Chondrocyte (in vitro differentiated cells): ENCODE data around the gene GABARAPL1. TPM values are rescaled to one million over a fixed set of nuclear protein-coding genes. Genes with fewer than 3 reads are reported as not detected.
A peak's percentile ranks its signal among the peaks of the same experiment; 100 is the strongest.

ENCODE experiments used
- DNase-seq: peaks from one replicate; pipeline ENCODE4 v3.0.0; 2021; ENCODE audit warnings: mixed read lengths, low spot score
- H3K27ac Mint-ChIP-seq: one replicate; pipeline ENCODE4 v1.8.0; 2021; ENCODE audit warnings: mild to moderate bottlenecking, moderate library complexity, mixed read lengths; ENCODE audit not compliant: unreplicated experiment
- H3K27me3 Mint-ChIP-seq: 2 replicates; pipeline ENCODE4 v1.8.0; 2021; ENCODE audit warnings: low read depth, mixed read lengths
- H3K36me3 Mint-ChIP-seq: 2 replicates; pipeline ENCODE4 v1.8.0; 2021; ENCODE audit warnings: low read depth, mixed read lengths
- H3K4me1 Mint-ChIP-seq: 2 replicates; pipeline ENCODE4 v1.8.0; 2021; ENCODE audit warnings: low read depth, mild to moderate bottlenecking, mixed read lengths
- H3K4me3 Mint-ChIP-seq: one replicate; pipeline ENCODE4 v1.8.0; 2021; ENCODE audit warnings: mild to moderate bottlenecking, moderate library complexity, mixed read lengths; ENCODE audit not compliant: unreplicated experiment
- H3K9me3 Mint-ChIP-seq: 2 replicates; pipeline ENCODE4 v1.8.0; 2021; ENCODE audit warnings: low read depth, mixed read lengths
- CTCF ChIP-seq: fragments of 200-600 bp; sonication (generic); IDR thresholded peaks from 2 replicates; pipeline ENCODE4 v1.5.0; 2021; ENCODE audit warnings: antibody characterized with exemption, mild to moderate bottlenecking, moderate library complexity
- total RNA-seq: library from RNA; stranded (reverse); gene quantifications from 3 replicates; pipeline ENCODE4 v1.2.1, GENCODE V29; 2021

Gene GABARAPL1
- total RNA-seq, 1 donor from 2014 or later, result 47.7 TPM

DNA sequence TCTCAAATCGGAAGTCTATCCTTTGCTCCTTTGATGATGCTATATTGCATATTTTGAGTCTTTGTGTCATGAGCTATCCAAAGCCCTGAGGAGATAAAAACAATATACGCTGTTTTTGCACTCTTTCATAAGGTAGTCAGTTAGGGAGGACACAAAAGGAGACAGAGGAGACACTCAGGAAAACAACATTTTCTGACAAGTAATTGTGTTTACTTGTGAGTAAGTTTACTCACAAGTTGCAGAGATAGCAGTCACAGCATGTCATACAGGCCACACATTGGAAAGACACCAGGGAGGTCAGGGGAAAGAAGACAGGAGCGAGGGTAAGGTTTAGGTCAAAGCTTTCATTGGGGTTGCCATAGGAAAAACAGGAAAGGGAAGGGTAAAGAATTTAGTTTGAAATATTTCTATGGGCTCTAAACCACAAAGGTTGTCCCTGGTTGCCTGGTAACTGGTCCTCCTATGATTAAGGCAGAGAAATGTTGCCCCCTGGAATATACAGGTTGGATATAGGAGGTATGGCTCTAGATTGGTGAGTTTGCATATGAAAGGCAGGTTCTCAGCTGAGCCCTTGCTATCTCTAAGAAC is 7.4 kb upstream of the GABARAPL1 start:
- DNase-seq, result no peak
- no peaks in the 10 kb centered on the region for H3K27me3 Mint-ChIP-seq
- no peak for TF ChIP-seq CTCF
- no peak overlapping the region for H3K4me3 Mint-ChIP-seq
- no peaks in the 10 kb centered on the region for H3K36me3 Mint-ChIP-seq
- H3K4me1 Mint-ChIP-seq, result peaks cover 8% of the 10 kb centered on the region
- H3K27ac Mint-ChIP-seq, result peak overlapping the region; percentile 87
- no peaks in the 10 kb centered on the region for H3K9me3 Mint-ChIP-seq

DNA sequence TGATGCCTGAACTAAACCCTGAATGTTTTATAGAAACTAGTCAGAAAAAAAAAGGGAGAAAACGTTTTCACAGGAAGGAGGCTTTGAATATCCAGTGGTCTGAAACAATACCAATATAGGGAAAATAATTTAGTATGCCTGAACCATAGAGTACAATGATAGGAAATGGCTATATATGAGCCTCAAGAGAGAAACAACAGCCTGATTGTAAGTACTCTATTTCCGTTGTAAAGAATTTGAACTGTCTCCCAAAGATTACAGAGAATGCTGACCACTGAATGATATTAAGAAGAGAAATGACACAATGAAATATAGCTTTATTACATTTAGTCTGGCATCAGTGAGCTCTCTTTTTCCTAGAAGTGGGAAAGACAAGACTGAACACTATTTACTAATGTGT is 5.5 kb upstream of the GABARAPL1 start:
- Mint-ChIP-seq H3K4me3 (no peak overlapping the region), H3K27me3 (no peaks in the 10 kb centered on the region), H3K27ac (no peak overlapping the region), H3K4me1 (peaks cover 12% of the 10 kb centered on the region), H3K9me3 (no peaks in the 10 kb centered on the region), H3K36me3 (no peaks in the 10 kb centered on the region)
- no peak for TF ChIP-seq CTCF
- DNase-seq, result no peak

DNA sequence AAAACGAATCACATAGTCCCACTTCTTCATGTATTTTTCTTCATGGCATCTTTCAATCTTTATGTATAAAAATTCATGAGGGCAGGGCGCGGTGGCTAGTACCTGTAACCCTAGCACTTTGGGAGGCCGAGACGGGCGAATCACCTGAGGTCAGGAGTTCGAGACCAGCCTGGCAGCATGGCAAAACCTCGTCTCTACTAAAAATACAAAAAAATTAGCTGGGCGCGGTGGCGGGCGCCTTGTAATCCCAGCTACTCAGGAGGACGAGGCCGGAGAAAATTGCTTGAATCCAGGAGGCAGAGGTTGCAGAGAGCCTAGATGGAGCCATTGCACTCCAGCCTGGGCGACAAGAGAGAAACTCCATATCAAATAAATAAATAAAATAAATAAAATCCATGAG is 2.5 kb upstream of the GABARAPL1 start:
- no peaks in the 10 kb centered on the region for H3K36me3 Mint-ChIP-seq

GRCh38 chr12:10211101-10211939 is 1.4 kb upstream of the GABARAPL1 start:
- no peak for DNase-seq
- Mint-ChIP-seq H3K36me3 (no peaks in the 10 kb centered on the region), H3K27ac (no peak overlapping the region), H3K9me3 (no peaks in the 10 kb centered on the region), H3K4me3 (no peak overlapping the region), H3K4me1 (peaks cover 25% of the 10 kb centered on the region), H3K27me3 (no peaks in the 10 kb centered on the region)
- no peak for TF ChIP-seq CTCF

More for the DNA sequence above, 2.5 kb upstream of the GABARAPL1 start:
- no peak for DNase-seq
- no peak overlapping the region for H3K27ac Mint-ChIP-seq
- H3K9me3 Mint-ChIP-seq, result no peaks in the 10 kb centered on the region
- H3K27me3 Mint-ChIP-seq, result no peaks in the 10 kb centered on the region
- no peak overlapping the region for H3K4me3 Mint-ChIP-seq
- peaks cover 22% of the 10 kb centered on the region for H3K4me1 Mint-ChIP-seq
- no peak for TF ChIP-seq CTCF

- Mint-ChIP-seq H3K4me1 (peaks cover 25% of the 10 kb centered on the region), H3K36me3 (no peaks in the 10 kb centered on the region), H3K9me3 (no peaks in the 10 kb centered on the region), H3K27me3 (no peaks in the 10 kb centered on the region), H3K4me3 (peak overlapping the region; percentile 97), H3K27ac (peak overlapping the region; percentile 96)
- DNase-seq, result peak; percentile 96
- TF ChIP-seq CTCF, result no peak
Observed at GRCh38 chr12:10211940-10212738, 538 bp upstream of the GABARAPL1 start.
